Hypothalamus (tissue), 51 donors: Measurements from ENCODE around the gene B3GALT6.

Experiments
- DNase-seq, 51 donors: peaks; one replicate each; lab custom pipeline; 2025; lab: John Stamatoyannopoulos, UW

The B3GALT6 gene

GRCh38 chr1:1281533-1282321 is 49.7 kb downstream of the B3GALT6 start:
- DNase-seq, result no peak

DNA sequence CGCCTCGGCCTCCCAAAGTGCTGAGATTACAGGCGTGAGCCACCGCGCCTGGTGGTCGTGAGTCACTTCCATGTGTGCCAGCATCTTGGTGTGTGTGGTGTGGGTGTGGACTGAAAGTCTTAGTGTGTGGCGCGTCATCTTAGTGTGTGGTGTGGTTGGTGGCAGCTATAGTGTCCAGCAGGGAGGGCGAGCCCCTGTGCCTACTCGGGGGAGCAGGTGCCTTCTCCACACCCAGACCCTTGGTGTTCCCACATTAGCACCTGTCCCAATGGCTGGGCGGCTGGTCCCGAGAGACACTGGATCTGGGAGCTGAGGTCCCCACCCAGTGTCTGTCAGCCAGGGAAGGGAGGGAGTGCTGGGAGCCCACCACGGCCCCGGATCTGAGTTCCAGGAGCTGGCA is 51.0 kb downstream of the B3GALT6 start:
- no peak for DNase-seq

DNA sequence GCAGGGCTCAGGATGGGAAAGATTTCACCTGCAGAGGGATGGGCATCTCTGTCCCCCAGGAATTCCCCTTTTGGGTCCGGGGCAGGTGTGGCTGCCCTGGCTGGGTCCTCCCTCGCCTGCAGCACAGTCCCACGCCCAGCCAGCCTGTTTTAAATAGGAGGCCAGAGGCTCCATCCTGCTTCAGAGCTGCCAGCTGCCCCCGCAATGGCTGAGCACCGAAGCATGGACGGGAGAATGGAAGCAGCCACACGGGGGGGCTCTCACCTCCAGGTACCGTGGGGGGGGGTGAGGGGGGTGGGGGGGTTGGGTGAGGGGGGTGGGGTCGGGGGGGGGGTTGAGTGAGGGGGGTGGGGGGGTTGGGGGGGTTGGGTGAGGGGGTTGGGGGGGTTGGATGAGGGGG is 51.8 kb downstream of the B3GALT6 start:
- DNase-seq, result no peak
